Endothelial cell of umbilical vein (primary cell): ENCODE results near the gene TTC33. TPM values are rescaled to one million over a fixed set of nuclear protein-coding genes. Genes with fewer than 3 reads are reported as not detected.

Experiments
- BruUV-seq: library from RNA; stranded (reverse); fragments of 400-500 nt; replicated peaks from 2 replicates; lab custom pipeline; 2021; lab: Mats Ljungman, UMichigan
- CTCF ChIA-PET: fragments of 300-600, 350-600 bp; sonication (Branson Sonifier 250); formaldehyde crosslinking; loops from one replicate; lab custom pipeline; 2021; ENCODE audit warnings: antibody characterized with exemption, inconsistent platforms; lab: Charles Lee
- POLR2A ChIA-PET: fragments of 300-600, 350-600 bp; sonication (Branson Sonifier 250); formaldehyde crosslinking; loops from one replicate; lab custom pipeline; 2021; ENCODE audit warnings: antibody characterized with exemption, inconsistent platforms; lab: Charles Lee
- DNase-seq: peaks from one replicate; pipeline ENCODE4 v3.0.0-alpha.2; 2011; ENCODE audit warnings: low read depth, low spot score
- FAIRE-seq: peaks from 2 replicates; lab custom pipeline; 2011; peaks lifted over from hg19 to GRCh38; lab: Jason Lieb, UNC
- H2AFZ ChIP-seq: 2 replicates; pipeline ENCODE4 v1.6.0; 2012; ENCODE audit warnings: low read depth, low read length, control low read depth, inconsistent platforms
- H3K27ac ChIP-seq: 2 replicates; pipeline ENCODE4 v1.5.1; 2011; ENCODE audit warnings: low read depth, mild to moderate bottlenecking, control low read depth, low read length, moderate library complexity; ENCODE audit not compliant: insufficient read depth
- H3K27me3 ChIP-seq, 2 experiments: 2 replicates each; pipeline versions ENCODE4 v1.6.0 to v1.6.1; 2011; ENCODE audit warnings: low read length in 2 of 2, mixed read lengths in 1 of 2; ENCODE audit not compliant: control insufficient read depth in 2 of 2, insufficient read depth in 2 of 2
- H3K36me3 ChIP-seq, 2 experiments: 2 replicates in 1 of 2; 3 replicates in 1 of 2; pipeline ENCODE4 v1.5.1; 2011; ENCODE audit warnings: low read length in 2 of 2, mild to moderate bottlenecking in 1 of 2, moderate library complexity in 1 of 2; ENCODE audit not compliant: control insufficient read depth in 2 of 2, insufficient read depth in 2 of 2; ENCODE audit errors: extremely low read depth in 1 of 2
- H3K4me1 ChIP-seq: 3 replicates; pipeline ENCODE4 v1.5.1; 2011; ENCODE audit warnings: mild to moderate bottlenecking, low read length; ENCODE audit not compliant: control insufficient read depth, insufficient read depth; ENCODE audit errors: extremely low read depth
- H3K4me2 ChIP-seq: 2 replicates; pipeline ENCODE4 v1.6.1; 2011; ENCODE audit warnings: low read length, control low read depth, mixed read lengths; ENCODE audit not compliant: insufficient read depth
- H3K4me3 ChIP-seq, 3 experiments: fragments of 200-600 bp in 1 of 3; sonication (generic), shearing (Covaris generic) in 1 of 3; replicated peaks in 1 of 3; 2 replicates each; pipeline ENCODE4 v1.5.1; 2011 to 2016; ENCODE audit warnings: control low read depth in 3 of 3, low read length in 3 of 3, mild to moderate bottlenecking in 2 of 3, inconsistent platforms in 1 of 3, low read depth in 1 of 3, moderate library complexity in 1 of 3; ENCODE audit not compliant: insufficient read depth in 1 of 3
- H3K79me2 ChIP-seq: 2 replicates; pipeline ENCODE4 v1.6.0; 2012; ENCODE audit warnings: low read length, inconsistent platforms; ENCODE audit not compliant: control insufficient read depth, insufficient read depth
- H3K9ac ChIP-seq: replicated peaks from 2 replicates; pipeline ENCODE3; 2011; ENCODE audit warnings: low read length, control low read depth; ENCODE audit not compliant: insufficient read depth; ENCODE audit errors: extremely low read depth
- H3K9me1 ChIP-seq: replicated peaks from 3 replicates; pipeline ENCODE4 v1.6.0; 2011; ENCODE audit warnings: mild to moderate bottlenecking, low read length; ENCODE audit not compliant: control insufficient read depth, insufficient read depth; ENCODE audit errors: extremely low read depth
- H3K9me3 ChIP-seq: replicated peaks from 2 replicates; pipeline ENCODE4 v1.5.1; 2012; ENCODE audit warnings: low read length, inconsistent platforms; ENCODE audit not compliant: control insufficient read depth, insufficient read depth
- H4K20me1 ChIP-seq: replicated peaks from 2 replicates; pipeline ENCODE3; 2011; ENCODE audit warnings: mild to moderate bottlenecking, low read length; ENCODE audit not compliant: control insufficient read depth, insufficient read depth; ENCODE audit errors: extremely low read depth
- EZH2 ChIP-seq: IDR thresholded peaks from 2 replicates; pipeline ENCODE4 v1.6.1; 2012; ENCODE audit warnings: borderline replicate concordance, low read depth, mild to moderate bottlenecking, moderate library complexity, low read length, inconsistent platforms; ENCODE audit not compliant: severe bottlenecking
- FOS ChIP-seq: IDR thresholded peaks from 2 replicates; pipeline ENCODE4 v1.6.1; 2011; ENCODE audit warnings: mild to moderate bottlenecking, low read length, moderate library complexity, borderline replicate concordance; ENCODE audit not compliant: insufficient read depth
- GATA2 ChIP-seq: IDR thresholded peaks from 2 replicates; pipeline ENCODE4 v1.7.0; 2011; ENCODE audit warnings: low read depth, mild to moderate bottlenecking, moderate library complexity, mixed read lengths, low read length; ENCODE audit not compliant: insufficient read length, insufficient read depth
- JUN ChIP-seq: IDR thresholded peaks from 2 replicates; pipeline ENCODE4 v1.6.1; 2011; ENCODE audit warnings: borderline replicate concordance, low read depth; ENCODE audit not compliant: insufficient read length, insufficient read depth
- MAX ChIP-seq: IDR thresholded peaks from 2 replicates; pipeline ENCODE4 v1.6.1; 2011; ENCODE audit not compliant: insufficient read depth, insufficient read length
- MYC ChIP-seq: IDR thresholded peaks from one replicate; pipeline ENCODE4 v1.6.1; 2011; ENCODE audit warnings: mild to moderate bottlenecking, low read depth, low read length
- POLR2A ChIP-seq: IDR thresholded peaks from 2 replicates; pipeline ENCODE4 v1.6.1; 2012; ENCODE audit warnings: low read depth, mild to moderate bottlenecking, control low read depth, low read length
- POLR2AphosphoS5 ChIP-seq: IDR thresholded peaks from 2 replicates; pipeline ENCODE4 v1.6.1; 2012; ENCODE audit warnings: low read depth, mild to moderate bottlenecking, control low read depth, low read length, moderate library complexity; ENCODE audit not compliant: insufficient read depth
- dilution Hi-C: fragments of 300-500 bp; cut with MboI; formaldehyde crosslinking; loops from one replicate; pipeline ENCODE4 v1.15.0; 2019; ENCODE audit warnings: low sequenced_read_pairs; ENCODE audit not compliant: extremely low pct_ligation_motif_present
- intact Hi-C: fragments of 100-400 bp; cut with micrococcal nuclease; formaldehyde crosslinking; loops from one replicate; pipeline ENCODE4 v1.10.0; 2022
- polyA plus RNA-seq, 4 experiments: library from polyadenylated mRNA; depleted of rRNA in 3 of 4; stranded (reverse) in 3 of 4; unstranded in 1 of 4; fragments of >200 nt; gene quantifications; 2 replicates each; pipeline versions ENCODE4 v1.2.1 to v1.2.3, GENCODE V29; 2011 to 2012; ENCODE audit warnings: missing spikeins in 1 of 4
- total RNA-seq: library from RNA; stranded (reverse); gene quantifications from 2 replicates; pipeline ENCODE4 v1.2.3, GENCODE V29; 2021
- TF ChIP-seq, protein P1 (sequence below), 2 donors: IDR thresholded peaks; 1 replicate in 1 of 2; 2 replicates in 1 of 2; pipeline ENCODE4 v1.5.1; 2011; ENCODE audit warnings: low read length in 2 of 2, mild to moderate bottlenecking in 2 of 2, moderate library complexity in 2 of 2, control low read depth in 1 of 2, inconsistent platforms in 1 of 2, low read depth in 1 of 2; ENCODE audit not compliant: insufficient read depth in 1 of 2; ENCODE audit errors: extremely low read depth in 1 of 2

Gene TTC33
- total and polyA plus RNA-seq, 2 donors (not counting 3 experiments of a cell fraction or from before 2014, with no cell fraction given), result 2.2 to 11.7 TPM

DNA sequence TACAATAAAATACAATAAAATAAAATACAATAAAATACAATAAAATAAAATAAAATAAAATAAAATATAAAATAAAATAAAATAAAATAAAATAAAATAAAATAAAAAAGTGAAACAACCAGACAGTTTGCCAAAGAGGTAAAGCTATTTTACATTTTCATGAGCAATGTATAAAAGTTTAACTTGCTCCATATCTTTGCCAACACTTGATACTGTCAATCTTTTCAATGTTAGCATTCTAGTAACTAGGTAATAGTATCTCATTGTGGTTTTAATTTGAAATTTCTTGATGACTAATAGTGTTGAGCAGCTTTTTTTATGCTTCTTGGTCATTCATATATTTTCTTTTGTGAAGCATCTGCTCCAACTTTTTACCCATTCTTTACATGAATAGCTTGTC, 17.3 kb downstream of the TTC33 start:
- H3K4me1 ChIP-seq, result peaks cover 29% of the 10 kb centered on the region
- intact Hi-C loops, result loop anchor here (5.0 kb wide), 2 partner anchors 566 to 1136 kb away; no protein-coding TSS in a partner anchor
- no TSS peak for BruUV-seq

More for the DNA sequence above, 17.3 kb downstream of the TTC33 start:
- Histone ChIP-seq H4K20me1 (no peaks in the 10 kb centered on the region), H3K4me3 (no peak overlapping the region), H3K27me3 (no peaks in the 10 kb centered on the region), H3K4me2 (no peak overlapping the region), H3K27ac (no peak overlapping the region), H3K36me3 (peaks cover 3 to 6% of the 10 kb centered on the region in 2 experiments), H3K79me2 (peaks cover 6% of the 10 kb centered on the region), H3K9me1 (no peaks in the 10 kb centered on the region), H3K9me3 (no peaks in the 10 kb centered on the region), H3K9ac (no peak overlapping the region), H2AFZ (no peak overlapping the region)
- dilution Hi-C loops, result no loop called here
- DNase-seq (no peak), FAIRE-seq (no peak)
- TF ChIP-seq MAX (no peak), POLR2A (no peak), EZH2 (no peak), POLR2AphosphoS5 (no peak), MYC (no peak), FOS (no peak), JUN (no peak), GATA2 (no peak)
- TF ChIP-seq, protein P1, sequence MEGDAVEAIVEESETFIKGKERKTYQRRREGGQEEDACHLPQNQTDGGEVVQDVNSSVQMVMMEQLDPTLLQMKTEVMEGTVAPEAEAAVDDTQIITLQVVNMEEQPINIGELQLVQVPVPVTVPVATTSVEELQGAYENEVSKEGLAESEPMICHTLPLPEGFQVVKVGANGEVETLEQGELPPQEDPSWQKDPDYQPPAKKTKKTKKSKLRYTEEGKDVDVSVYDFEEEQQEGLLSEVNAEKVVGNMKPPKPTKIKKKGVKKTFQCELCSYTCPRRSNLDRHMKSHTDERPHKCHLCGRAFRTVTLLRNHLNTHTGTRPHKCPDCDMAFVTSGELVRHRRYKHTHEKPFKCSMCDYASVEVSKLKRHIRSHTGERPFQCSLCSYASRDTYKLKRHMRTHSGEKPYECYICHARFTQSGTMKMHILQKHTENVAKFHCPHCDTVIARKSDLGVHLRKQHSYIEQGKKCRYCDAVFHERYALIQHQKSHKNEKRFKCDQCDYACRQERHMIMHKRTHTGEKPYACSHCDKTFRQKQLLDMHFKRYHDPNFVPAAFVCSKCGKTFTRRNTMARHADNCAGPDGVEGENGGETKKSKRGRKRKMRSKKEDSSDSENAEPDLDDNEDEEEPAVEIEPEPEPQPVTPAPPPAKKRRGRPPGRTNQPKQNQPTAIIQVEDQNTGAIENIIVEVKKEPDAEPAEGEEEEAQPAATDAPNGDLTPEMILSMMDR (IDR thresholded peaks at IDR 0.05; ENCODE audit: extremely low read depth in 1 of 2, insufficient read depth in 1 of 2, low read depth in 1 of 2, low read length in 2 of 2), result no peak
- ChIA-PET POLR2A (interaction anchor here (0.6 kb wide), 1 partner anchor 13 kb away, joined by 3 read pairs; no protein-coding TSS in a partner anchor), CTCF (interaction anchor here (0.7 to 1.9 kb wide), 5 partner anchors 17 to 1160 kb away, joined by 3 to 6 read pairs (median 4); no protein-coding TSS in a partner anchor)
